Astrocyte of the cerebellum (primary cell): Measurements from ENCODE around the gene SSC5D.
"Not testable (repeated sequence)": the region's sequence is repeated elsewhere in the genome, so short reads cannot be mapped to it uniquely, and the experiment has no call there.

Experiments
- DNase-seq: peaks from one replicate; pipeline ENCODE4 v3.0.0-alpha.2; 2011; ENCODE audit warnings: low read depth
- H3K4me3 ChIP-seq: 2 replicates; pipeline ENCODE4 v1.5.1; 2011; ENCODE audit warnings: mild to moderate bottlenecking, low read depth, low read length, moderate library complexity
- in situ Hi-C: cut with HindIII; loops from 2 replicates; pipeline ENCODE4 v1.10.0; 2017; ENCODE audit warnings: low sequenced_read_pairs
- TF ChIP-seq, protein P1 (sequence below): IDR thresholded peaks from 2 replicates; pipeline ENCODE4 v1.5.1; 2012; ENCODE audit warnings: low read length, low read depth, moderate library complexity, mild to moderate bottlenecking; ENCODE audit errors: missing control alignments

Gene SSC5D

DNA sequence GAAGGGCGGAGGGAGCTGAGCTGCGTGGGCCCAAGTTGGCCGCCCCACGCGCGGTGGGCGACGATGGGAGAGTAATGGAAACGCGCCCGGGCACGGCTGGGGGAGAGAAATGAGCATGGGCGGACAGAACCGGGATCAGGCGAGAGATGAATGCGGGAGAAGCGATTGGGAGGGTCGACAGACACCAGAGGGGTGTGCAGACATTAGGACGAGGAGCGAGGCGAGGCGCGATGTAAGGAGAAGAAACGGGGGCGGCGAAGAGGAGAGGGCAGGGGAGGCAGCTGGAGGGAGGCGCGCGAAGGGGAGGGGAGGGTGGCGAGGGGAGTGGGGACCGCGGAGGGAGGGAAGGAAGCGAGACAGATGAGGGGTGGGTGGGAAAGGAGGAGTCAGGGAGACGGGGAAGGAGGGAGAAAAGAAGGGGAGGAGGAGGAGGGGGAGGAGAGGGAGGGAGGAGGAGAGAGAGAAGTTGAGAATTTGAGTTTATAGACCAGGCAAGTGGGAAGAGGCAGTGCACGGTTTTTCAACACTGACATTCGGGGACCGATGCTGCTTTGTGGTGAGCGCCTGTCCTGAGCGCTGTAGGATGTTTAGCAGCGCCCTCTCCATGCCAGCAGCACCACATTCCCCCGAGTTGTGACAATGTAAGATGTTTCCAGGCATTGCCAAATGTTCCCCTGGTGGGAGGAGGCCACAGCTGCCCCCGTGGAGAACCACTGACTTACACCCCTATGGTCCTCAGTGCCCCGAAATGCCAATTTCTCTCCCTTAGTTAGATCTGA, 45.0 kb upstream of the SSC5D start, which contains the start of gene SHISA7:
TSS of gene SHISA7 (minus strand) at position 256 of the 779 bp plus-strand sequence. CDS start 437 bp downstream, outside the sequence.
- TF ChIP-seq, protein P1, sequence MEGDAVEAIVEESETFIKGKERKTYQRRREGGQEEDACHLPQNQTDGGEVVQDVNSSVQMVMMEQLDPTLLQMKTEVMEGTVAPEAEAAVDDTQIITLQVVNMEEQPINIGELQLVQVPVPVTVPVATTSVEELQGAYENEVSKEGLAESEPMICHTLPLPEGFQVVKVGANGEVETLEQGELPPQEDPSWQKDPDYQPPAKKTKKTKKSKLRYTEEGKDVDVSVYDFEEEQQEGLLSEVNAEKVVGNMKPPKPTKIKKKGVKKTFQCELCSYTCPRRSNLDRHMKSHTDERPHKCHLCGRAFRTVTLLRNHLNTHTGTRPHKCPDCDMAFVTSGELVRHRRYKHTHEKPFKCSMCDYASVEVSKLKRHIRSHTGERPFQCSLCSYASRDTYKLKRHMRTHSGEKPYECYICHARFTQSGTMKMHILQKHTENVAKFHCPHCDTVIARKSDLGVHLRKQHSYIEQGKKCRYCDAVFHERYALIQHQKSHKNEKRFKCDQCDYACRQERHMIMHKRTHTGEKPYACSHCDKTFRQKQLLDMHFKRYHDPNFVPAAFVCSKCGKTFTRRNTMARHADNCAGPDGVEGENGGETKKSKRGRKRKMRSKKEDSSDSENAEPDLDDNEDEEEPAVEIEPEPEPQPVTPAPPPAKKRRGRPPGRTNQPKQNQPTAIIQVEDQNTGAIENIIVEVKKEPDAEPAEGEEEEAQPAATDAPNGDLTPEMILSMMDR = no peak
- no peak within 1 kb of the TSS for H3K4me3 ChIP-seq
- no peak for DNase-seq
- in situ Hi-C loops = no loop called here

DNA sequence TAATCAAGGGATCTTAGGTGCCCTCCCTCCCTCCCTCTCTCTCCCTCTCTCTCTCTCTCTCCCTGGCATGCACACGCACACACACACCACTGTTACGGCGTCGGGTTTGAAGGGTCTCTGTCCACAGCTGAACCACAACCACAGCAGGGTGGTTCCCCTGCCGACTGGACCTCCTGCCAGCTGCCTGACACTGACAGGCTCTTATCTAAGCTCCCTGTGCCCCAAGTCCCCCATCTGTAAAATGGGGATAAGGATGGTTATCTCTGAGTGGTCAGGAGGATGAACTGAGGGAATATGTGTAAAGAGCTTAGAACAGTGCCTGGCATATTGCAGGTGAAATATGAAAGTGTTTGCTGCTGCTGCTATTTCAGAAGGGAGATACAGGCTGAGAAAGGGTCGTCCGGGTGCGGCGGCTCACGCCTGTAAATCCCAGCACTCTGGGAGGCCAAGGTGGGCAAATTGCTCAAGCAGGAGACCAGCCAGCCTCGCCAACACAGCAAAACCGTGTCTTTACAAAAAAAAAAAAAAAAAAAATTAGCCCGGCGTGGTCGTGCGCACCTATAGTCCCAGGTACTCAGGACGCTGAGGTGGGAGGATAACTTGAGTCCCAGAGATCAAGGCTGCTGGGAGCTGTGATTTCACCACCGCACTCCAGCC, 44.3 kb upstream of the SSC5D start:
- H3K4me3 ChIP-seq = no peak overlapping the region
- in situ Hi-C loops = no loop called here
- no peak for DNase-seq
- TF ChIP-seq, protein P1 = no peak

DNA sequence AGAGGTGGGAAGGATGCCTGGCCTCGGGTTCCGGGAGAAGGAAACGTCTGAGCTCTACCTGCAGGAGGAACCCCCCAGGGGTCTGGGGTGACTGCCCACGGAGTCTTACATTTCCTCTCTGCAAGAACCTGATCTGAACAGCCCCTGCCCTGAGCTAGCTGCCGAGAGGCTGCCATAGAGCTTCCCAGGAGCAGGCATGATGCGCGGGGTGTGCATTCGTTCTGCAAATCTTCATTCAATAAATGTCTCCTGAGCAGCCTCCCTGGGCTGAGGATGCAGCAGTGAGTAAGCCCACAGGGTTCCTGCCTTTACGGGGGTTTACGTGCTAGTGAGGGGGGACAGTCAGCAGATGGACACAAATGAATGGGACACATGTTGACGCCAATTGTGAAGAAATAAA, 43.6 kb upstream of the SSC5D start:
- DNase-seq = no peak
- in situ Hi-C loops = no loop called here
- no peak overlapping the region for H3K4me3 ChIP-seq
- TF ChIP-seq, protein P1 = no peak

DNA sequence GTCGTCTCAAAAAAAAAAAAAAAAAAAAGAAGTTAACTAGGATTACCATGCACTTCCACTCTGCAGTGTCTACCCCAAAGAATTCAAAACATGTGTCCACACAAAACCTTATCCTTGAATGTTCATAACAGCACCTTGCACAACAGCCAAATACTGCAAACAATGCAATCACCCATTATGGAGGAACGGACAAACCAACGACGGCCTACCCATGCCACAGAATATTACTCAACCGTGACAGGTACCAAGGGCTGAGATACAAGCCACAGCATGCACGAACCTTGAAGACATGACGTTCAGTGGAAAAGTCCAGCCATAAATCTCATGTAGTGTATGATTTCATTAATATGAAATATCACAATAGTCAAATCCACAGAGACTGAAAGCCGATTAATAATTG, 42.2 kb upstream of the SSC5D start:
- H3K4me3 ChIP-seq = no peak overlapping the region
- TF ChIP-seq, protein P1 = no peak
- in situ Hi-C loops = no loop called here
- no peak for DNase-seq

DNA sequence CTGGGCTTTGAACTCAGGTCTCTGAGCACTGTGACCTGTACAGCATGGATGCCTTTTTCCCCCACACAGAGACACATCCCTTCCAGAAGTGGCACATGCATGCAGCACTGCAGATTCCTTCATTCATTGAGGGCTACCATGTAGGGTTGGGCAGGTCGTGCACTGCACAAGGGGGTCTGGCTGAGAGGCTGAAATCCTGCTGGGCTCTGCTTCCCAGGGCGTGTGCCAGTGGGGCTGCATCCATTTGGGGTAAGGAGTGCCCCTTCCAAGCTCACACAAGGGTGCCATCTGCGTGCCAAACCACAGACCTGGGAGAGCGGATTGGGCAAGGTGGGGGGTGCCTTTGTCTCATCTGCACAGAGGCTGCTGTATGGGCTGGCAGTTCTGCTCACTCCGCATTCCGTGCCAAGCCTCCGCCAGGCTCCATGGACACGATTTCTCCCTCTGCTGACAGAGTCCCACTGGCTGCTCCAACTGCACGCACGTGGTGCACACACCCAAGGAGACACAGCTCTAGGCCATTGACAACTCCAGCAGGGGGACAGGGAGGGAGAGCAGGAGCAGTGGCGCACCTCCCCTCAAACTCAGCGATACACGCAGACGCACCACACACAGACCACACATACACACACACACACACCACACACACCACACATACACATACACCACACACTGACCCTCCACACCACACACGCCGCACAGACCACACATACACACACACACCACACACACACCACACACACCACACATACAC, 40.6 kb upstream of the SSC5D start:
- in situ Hi-C loops = no loop called here
- no peak for DNase-seq
- TF ChIP-seq, protein P1 = no peak
- no peak overlapping the region for H3K4me3 ChIP-seq

DNA sequence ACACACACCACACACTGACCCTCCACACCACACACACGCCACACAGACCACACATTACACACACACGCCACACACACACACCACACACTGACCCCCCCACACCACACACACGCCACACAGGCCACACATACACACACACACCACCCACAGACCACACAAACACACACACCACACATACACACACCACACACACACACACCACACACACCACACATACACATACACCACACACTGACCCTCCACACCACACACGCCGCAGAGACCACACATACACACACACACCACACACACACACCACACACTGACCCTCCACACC, 40.1 kb upstream of the SSC5D start:
- DNase-seq, in situ Hi-C loops, H3K4me3 ChIP-seq: not testable (repeated sequence)
